H1 (cell line): Measurements from ENCODE around the gene CPEB3. TPM values are rescaled to one million over a fixed set of nuclear protein-coding genes. Genes with fewer than 3 reads are reported as not detected.

Experiments
- CTCF ChIA-PET: fragments of 300-600 bp; sonication (Branson Sonifier 250); formaldehyde crosslinking; loops from one replicate; lab custom pipeline; 2021; ENCODE audit not compliant: partially characterized antibody; lab: Charles Lee
- POLR2A ChIA-PET: fragments of 300-600 bp; sonication (Branson Sonifier 250); formaldehyde crosslinking; loops from one replicate; lab custom pipeline; 2021; ENCODE audit warnings: inconsistent platforms; ENCODE audit not compliant: partially characterized antibody; lab: Charles Lee
- DNase-seq, 2 experiments: peaks; one replicate each; pipeline versions ENCODE4 v3.0.0 to v3.0.0-alpha.2; 2010 to 2022; ENCODE audit warnings: low spot score in 2 of 2, low read depth in 1 of 2, mixed read lengths in 1 of 2
- FAIRE-seq: peaks from 2 replicates; lab custom pipeline; 2011; peaks lifted over from hg19 to GRCh38; lab: Jason Lieb, UNC
- H2AFZ ChIP-seq: 2 replicates; pipeline ENCODE4 v1.8.1; 2012; ENCODE audit warnings: low read length, inconsistent platforms
- H2AK5ac ChIP-seq: 2 replicates; pipeline ENCODE4 v1.6.1; 2013; ENCODE audit warnings: low read depth, low read length
- H2BK120ac ChIP-seq: replicated peaks from 2 replicates; pipeline ENCODE3; 2013; ENCODE audit warnings: low read depth, low read length, inconsistent platforms
- H2BK12ac ChIP-seq: 2 replicates; pipeline ENCODE4 v1.6.1; 2013; ENCODE audit warnings: low read depth, low read length
- H2BK15ac ChIP-seq: 2 replicates; pipeline ENCODE4 v1.6.1; 2013; ENCODE audit warnings: low read length
- H2BK20ac ChIP-seq: 2 replicates; pipeline ENCODE4 v1.6.1; 2013; ENCODE audit warnings: low read length
- H2BK5ac ChIP-seq: 2 replicates; pipeline ENCODE4 v1.6.1; 2013; ENCODE audit warnings: low read depth, low read length
- H3K14ac ChIP-seq: 2 replicates; pipeline ENCODE4 v1.6.1; 2013; ENCODE audit warnings: inconsistent platforms; ENCODE audit not compliant: insufficient read length
- H3K18ac ChIP-seq: 2 replicates; pipeline ENCODE4 v1.6.1; 2013; ENCODE audit warnings: low read length; ENCODE audit errors: extremely low read depth
- H3K23ac ChIP-seq: 2 replicates; pipeline ENCODE4 v1.6.1; 2013; ENCODE audit warnings: inconsistent platforms; ENCODE audit not compliant: insufficient read length
- H3K23me2 ChIP-seq: 2 replicates; pipeline ENCODE4 v1.6.1; 2013; ENCODE audit warnings: low read depth, low read length
- H3K27ac ChIP-seq: 2 replicates; pipeline ENCODE4 v1.6.1; 2011; ENCODE audit warnings: low read depth, low read length, inconsistent platforms
- H3K27me3 ChIP-seq, 4 experiments: replicated peaks in 1 of 4; 1 replicate in 1 of 4; 2 replicates in 3 of 4; pipeline versions ENCODE4 v1.6.1 to v1.8.1; 2011 to 2013; ENCODE audit warnings: low read length in 3 of 4, mild to moderate bottlenecking in 3 of 4, inconsistent platforms in 2 of 4, mixed read lengths in 2 of 4, moderate library complexity in 1 of 4; ENCODE audit not compliant: control insufficient read depth in 3 of 4, insufficient read depth in 3 of 4; ENCODE audit errors: extremely low read depth in 1 of 4
- H3K36me3 ChIP-seq, 4 experiments: 2 replicates each; pipeline versions ENCODE4 v1.6.1 to v1.8.1; 2011 to 2013; ENCODE audit warnings: mild to moderate bottlenecking in 4 of 4, low read length in 3 of 4, moderate library complexity in 2 of 4, control low read depth in 1 of 4, inconsistent platforms in 1 of 4; ENCODE audit not compliant: insufficient read depth in 4 of 4, control insufficient read depth in 2 of 4
- H3K4ac ChIP-seq: replicated peaks from 2 replicates; pipeline ENCODE3; 2013; ENCODE audit warnings: low read length, low read depth, mixed read lengths, inconsistent platforms; ENCODE audit not compliant: insufficient read length
- H3K4me1 ChIP-seq, 4 experiments: replicated peaks in 1 of 4; 1 replicate in 1 of 4; 2 replicates in 3 of 4; pipeline versions ENCODE4 v1.6.1 to v1.8.1; 2011 to 2013; ENCODE audit warnings: low read length in 3 of 4, inconsistent platforms in 2 of 4, mixed read lengths in 1 of 4; ENCODE audit not compliant: insufficient read depth in 4 of 4, control insufficient read depth in 3 of 4
- H3K4me2 ChIP-seq, 2 experiments: 2 replicates each; pipeline versions ENCODE4 v1.6.1 to v1.8.1; 2011 to 2013; ENCODE audit warnings: low read depth in 2 of 2, low read length in 2 of 2, control low read depth in 1 of 2, inconsistent platforms in 1 of 2, mild to moderate bottlenecking in 1 of 2; ENCODE audit not compliant: insufficient read depth in 1 of 2
- H3K4me3 ChIP-seq, 4 experiments: fragments of 200-600, 300-600 bp in 1 of 4; sonication (generic), shearing (Covaris generic), sonication (Bioruptor Twin) in 1 of 4; 2 replicates each; pipeline versions ENCODE4 v1.5.1 to v1.8.1; 2011 to 2016; ENCODE audit warnings: low read length in 4 of 4, low read depth in 3 of 4, control low read depth in 2 of 4, inconsistent platforms in 2 of 4, mild to moderate bottlenecking in 2 of 4, mixed read lengths in 1 of 4, moderate library complexity in 1 of 4; ENCODE audit not compliant: insufficient read depth in 2 of 4; ENCODE audit errors: extremely low read depth in 1 of 4
- H3K56ac ChIP-seq: replicated peaks from 2 replicates; pipeline ENCODE3; 2013; ENCODE audit warnings: low read depth, mild to moderate bottlenecking, mixed read lengths, low read length, inconsistent platforms; ENCODE audit not compliant: insufficient read length
- H3K79me1 ChIP-seq: 2 replicates; pipeline ENCODE4 v1.6.1; 2013; ENCODE audit warnings: low read depth, low read length, control low read depth
- H3K79me2 ChIP-seq, 2 experiments: 2 replicates each; pipeline versions ENCODE4 v1.6.1 to v1.8.1; 2012 to 2013; ENCODE audit warnings: low read length in 2 of 2, mild to moderate bottlenecking in 2 of 2, inconsistent platforms in 1 of 2; ENCODE audit not compliant: insufficient read depth in 2 of 2, control insufficient read depth in 1 of 2
- H3K9ac ChIP-seq, 4 experiments: replicated peaks in 1 of 4; 1 replicate in 1 of 4; 2 replicates in 3 of 4; pipeline versions ENCODE4 v1.6.1 to v1.8.1; 2011 to 2013; ENCODE audit warnings: low read depth in 3 of 4, low read length in 3 of 4, control low read depth in 2 of 4, mild to moderate bottlenecking in 2 of 4, moderate library complexity in 2 of 4, inconsistent platforms in 1 of 4; ENCODE audit errors: extremely low read depth in 1 of 4
- H3K9me3 ChIP-seq, 2 experiments: 2 replicates each; pipeline versions ENCODE4 v1.6.1 to v1.8.1; 2012 to 2013; ENCODE audit warnings: mild to moderate bottlenecking in 2 of 2, moderate library complexity in 2 of 2, control low read depth in 1 of 2, inconsistent platforms in 1 of 2, low read depth in 1 of 2, low read length in 1 of 2, mixed read lengths in 1 of 2; ENCODE audit not compliant: insufficient read depth in 2 of 2
- H4K20me1 ChIP-seq, 2 experiments: replicated peaks in 1 of 2; 2 replicates each; pipeline versions ENCODE3 to v1.8.1; 2011 to 2013; ENCODE audit warnings: inconsistent platforms in 2 of 2, low read length in 2 of 2, mild to moderate bottlenecking in 1 of 2; ENCODE audit not compliant: insufficient read depth in 2 of 2, control insufficient read depth in 1 of 2
- H4K5ac ChIP-seq: 2 replicates; pipeline ENCODE4 v1.6.1; 2013; ENCODE audit warnings: low read length, low read depth, mixed read lengths, inconsistent platforms; ENCODE audit not compliant: insufficient read length
- H4K8ac ChIP-seq: 2 replicates; pipeline ENCODE4 v1.8.0; 2013; ENCODE audit warnings: mild to moderate bottlenecking, moderate library complexity, low read length, inconsistent platforms; ENCODE audit not compliant: insufficient read depth; ENCODE audit errors: extremely low read depth
- H4K91ac ChIP-seq: replicated peaks from 2 replicates; pipeline ENCODE3; 2013; ENCODE audit warnings: low read length, mixed read lengths, inconsistent platforms; ENCODE audit not compliant: insufficient read length
- BCL11A ChIP-seq, 2 experiments: IDR thresholded peaks; one replicate each; pipeline ENCODE4 v1.6.1; 2011; ENCODE audit warnings: low read depth in 2 of 2, low read length in 2 of 2, mild to moderate bottlenecking in 2 of 2
- TAF7 ChIP-seq: optimal IDR thresholded peaks from 2 replicates; pipeline ENCODE3; 2011; ENCODE audit warnings: low read depth, mild to moderate bottlenecking, inconsistent platforms, low read length, moderate library complexity, borderline replicate concordance
- polyA plus RNA-seq, 7 experiments: library from polyadenylated mRNA; depleted of rRNA in 3 of 7; stranded (reverse) in 5 of 7; unstranded in 2 of 7; fragments of >200 nt in 5 of 7; fragments of 200-250 nt in 2 of 7; gene quantifications; 1 replicate in 5 of 7; 2 replicates in 1 of 7; 4 replicates in 1 of 7; pipeline versions ENCODE4 v1.2.1 to v1.2.3, GENCODE V29; 2011 to 2013; ENCODE audit warnings: missing spikeins in 2 of 7, mixed read lengths in 2 of 7
- total RNA-seq: library from RNA; stranded (reverse); fragmentation: NEBNext Ultra II Directional; extraction: Animal tissue kit (Norgen Biotek cat#: 25700); gene quantifications from 2 replicates; pipeline ENCODE4 v1.2.1, GENCODE V29; 2021

The CPEB3 gene
- total and polyA plus RNA-seq, 2 of the 8 experiments (the other 6 are each of a cell fraction or from before 2014, with no cell fraction given): 0.39 to 1.7 TPM

DNA sequence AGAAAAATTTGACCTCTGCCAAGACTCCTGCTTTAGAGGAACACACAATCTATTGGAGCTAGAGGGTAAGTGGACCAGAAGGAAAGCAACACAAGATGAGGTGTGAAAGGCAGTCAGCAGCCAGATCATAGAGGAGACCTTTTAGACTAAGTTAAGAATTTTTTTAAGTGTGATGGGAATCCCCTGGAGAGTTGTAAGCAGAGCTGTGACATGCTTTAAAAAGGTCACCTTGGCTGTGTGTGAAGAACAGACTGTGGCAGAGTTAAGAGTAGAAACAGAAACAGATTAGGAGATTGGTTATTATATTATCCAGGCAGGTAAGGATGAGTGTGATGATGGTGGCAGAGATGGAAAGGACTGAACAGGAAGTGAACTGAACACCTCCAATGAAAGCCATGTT is 23.5 kb downstream of the CPEB3 start:
- Histone ChIP-seq H3K56ac (no peak overlapping the region), H3K9ac (no peak overlapping the region), H4K5ac (no peak overlapping the region), H4K91ac (no peak overlapping the region), H3K23me2 (no peaks in the 10 kb centered on the region), H2AFZ (no peak overlapping the region), H3K79me1 (no peaks in the 10 kb centered on the region), H3K27me3 (no peaks in the 10 kb centered on the region), H3K36me3 (no peaks in the 10 kb centered on the region), H2AK5ac (no peak overlapping the region), H2BK120ac (no peak overlapping the region), H3K14ac (no peak overlapping the region), H3K4me3 (no peak overlapping the region), H2BK20ac (no peak overlapping the region), H3K9me3 (no peaks in the 10 kb centered on the region; a peak in 1 of 4 replicates), H3K4me2 (no peak overlapping the region), H3K4me1 (no peaks in the 10 kb centered on the region), H3K4ac (no peak overlapping the region), H3K27ac (no peak overlapping the region), H4K20me1 (no peaks in the 10 kb centered on the region), H2BK12ac (no peak overlapping the region), H2BK5ac (no peak overlapping the region), H3K79me2 (no peaks in the 10 kb centered on the region), H3K23ac (no peak overlapping the region), H2BK15ac (no peak overlapping the region), H3K18ac (no peak overlapping the region), H4K8ac (no peak overlapping the region)
- ChIA-PET CTCF (interaction anchor here (0.7 to 1.3 kb wide), 4 partner anchors 17 to 212 kb away, joined by 3 to 5 read pairs (median 3); no protein-coding TSS in a partner anchor), POLR2A (interaction anchor here (0.9 kb wide), 1 partner anchor 8 kb away, joined by 4 read pairs; no protein-coding TSS in a partner anchor)
- DNase-seq (no peak), FAIRE-seq (no peak)
- no peak for TF ChIP-seq BCL11A (IDR thresholded peaks at IDR 0.05; ENCODE audit: low read depth in 2 of 2, low read length in 2 of 2)
- no peak for TF ChIP-seq TAF7
